Measurements from ENCODE around the gene AQP12A.

DNA sequence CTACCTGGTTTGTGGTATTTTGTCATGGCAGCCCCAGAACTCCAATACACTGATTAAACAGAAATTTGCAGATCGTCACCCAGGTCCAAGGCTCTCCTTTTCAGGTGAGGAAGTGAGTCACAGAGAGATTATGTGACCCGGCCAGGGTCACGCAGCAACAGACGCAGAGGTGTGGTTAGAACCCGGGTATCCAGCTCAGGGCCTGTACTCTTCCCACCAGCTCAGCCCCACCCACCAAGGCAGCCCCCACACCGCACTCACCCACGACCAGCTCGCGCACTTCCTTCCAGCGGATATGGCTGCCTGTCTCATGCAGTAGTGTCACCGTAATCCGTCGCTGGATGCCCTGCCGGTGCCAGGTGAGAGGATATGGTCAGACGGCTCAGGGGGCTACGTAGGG, 48.1 kb downstream of the AQP12A start:
- TF ChIP-seq, protein P1, sequence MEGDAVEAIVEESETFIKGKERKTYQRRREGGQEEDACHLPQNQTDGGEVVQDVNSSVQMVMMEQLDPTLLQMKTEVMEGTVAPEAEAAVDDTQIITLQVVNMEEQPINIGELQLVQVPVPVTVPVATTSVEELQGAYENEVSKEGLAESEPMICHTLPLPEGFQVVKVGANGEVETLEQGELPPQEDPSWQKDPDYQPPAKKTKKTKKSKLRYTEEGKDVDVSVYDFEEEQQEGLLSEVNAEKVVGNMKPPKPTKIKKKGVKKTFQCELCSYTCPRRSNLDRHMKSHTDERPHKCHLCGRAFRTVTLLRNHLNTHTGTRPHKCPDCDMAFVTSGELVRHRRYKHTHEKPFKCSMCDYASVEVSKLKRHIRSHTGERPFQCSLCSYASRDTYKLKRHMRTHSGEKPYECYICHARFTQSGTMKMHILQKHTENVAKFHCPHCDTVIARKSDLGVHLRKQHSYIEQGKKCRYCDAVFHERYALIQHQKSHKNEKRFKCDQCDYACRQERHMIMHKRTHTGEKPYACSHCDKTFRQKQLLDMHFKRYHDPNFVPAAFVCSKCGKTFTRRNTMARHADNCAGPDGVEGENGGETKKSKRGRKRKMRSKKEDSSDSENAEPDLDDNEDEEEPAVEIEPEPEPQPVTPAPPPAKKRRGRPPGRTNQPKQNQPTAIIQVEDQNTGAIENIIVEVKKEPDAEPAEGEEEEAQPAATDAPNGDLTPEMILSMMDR (IDR thresholded peaks at IDR 0.05) = no peak
- no peak for TF ChIP-seq EZH2 (IDR thresholded peaks at IDR 0.05)
- TF ChIP-seq EZH2phosphoT487 (IDR thresholded peaks at IDR 0.05) = no peak
